Stimulated activated CD4-positive, alpha-beta T cell treated with anti-CD3 and anti-CD28 coated beads, TNF-alpha, amount 100 ng/mL, for 24 hours (primary cell): ENCODE data around the gene HIVEP3.

Source experiments
- DNase-seq, 3 experiments: peaks; one replicate each; pipeline ENCODE4 v3.0.0-alpha.2; 2020; ENCODE audit warnings: low read depth in 3 of 3

HIVEP3 gene

GRCh38 chr1:41762251-41762650 is 156.5 kb downstream of the HIVEP3 start:
- DNase-seq: no peak

- no peak for DNase-seq
Observed at GRCh38 chr1:41758904-41759548, 159.7 kb downstream of the HIVEP3 start.

GRCh38 chr1:41758500-41758899 is 160.2 kb downstream of the HIVEP3 start:
- no peak for DNase-seq

- DNase-seq: no peak
Observed at GRCh38 chr1:41754540-41754939, 164.2 kb downstream of the HIVEP3 start.

GRCh38 chr1:41752514-41753170 is 166.1 kb downstream of the HIVEP3 start:
- no peak for DNase-seq

GRCh38 chr1:41751804-41752513 is 166.8 kb downstream of the HIVEP3 start:
- DNase-seq: no peak

GRCh38 chr1:41749991-41750745 is 168.6 kb downstream of the HIVEP3 start:
- no peak for DNase-seq

GRCh38 chr1:41745022-41745421 is 173.7 kb downstream of the HIVEP3 start:
- no peak for DNase-seq

- DNase-seq: no peak
Observed at GRCh38 chr1:41743366-41743765, 175.4 kb downstream of the HIVEP3 start.

GRCh38 chr1:41742219-41742618 is 176.5 kb downstream of the HIVEP3 start:
- no peak for DNase-seq

GRCh38 chr1:41741244-41741643 is 177.5 kb downstream of the HIVEP3 start:
- DNase-seq: peak in 1 of 3 experiments; percentile 69

GRCh38 chr1:41740630-41741239 is 178.0 kb downstream of the HIVEP3 start:
- no peak for DNase-seq

- no peak for DNase-seq
Observed at GRCh38 chr1:41740058-41740457, 178.7 kb downstream of the HIVEP3 start.

GRCh38 chr1:41739061-41739955 is 179.4 kb downstream of the HIVEP3 start:
- DNase-seq: peak; percentile 72 to 91 (median 81)

- no peak for DNase-seq
Observed at GRCh38 chr1:41738475-41738874, 180.2 kb downstream of the HIVEP3 start.

- DNase-seq: no peak
Observed at GRCh38 chr1:41738006-41738405, 180.7 kb downstream of the HIVEP3 start.

- no peak for DNase-seq
Observed at GRCh38 chr1:41735631-41736260, 183.0 kb downstream of the HIVEP3 start.

GRCh38 chr1:41735139-41735538 is 183.6 kb downstream of the HIVEP3 start:
- no peak for DNase-seq

- no peak for DNase-seq
Observed at GRCh38 chr1:41734201-41734970, 184.3 kb downstream of the HIVEP3 start.
